G401 (cell line): ENCODE measurements around the gene HERC4. TPM values are rescaled to one million over a fixed set of nuclear protein-coding genes. Genes with fewer than 3 reads are reported as not detected.
A peak's percentile ranks its signal among the peaks of the same experiment; 100 is the strongest.

Source experiments
- DNase-seq: peaks from one replicate; pipeline ENCODE4 v3.0.0-alpha.2; 2015; ENCODE audit warnings: low spot score
- in situ Hi-C: cut with HindIII; loops from 2 replicates; pipeline ENCODE4 v1.10.0; 2016; ENCODE audit warnings: low sequenced_read_pairs, mixed read lengths
- total RNA-seq: library from RNA; depleted of rRNA; stranded (reverse); fragments of >200 nt; shearing (Covaris generic); gene quantifications from 2 replicates; pipeline ENCODE4 v1.2.3, GENCODE V29; 2014; rRNA removed

Gene HERC4, protein sequence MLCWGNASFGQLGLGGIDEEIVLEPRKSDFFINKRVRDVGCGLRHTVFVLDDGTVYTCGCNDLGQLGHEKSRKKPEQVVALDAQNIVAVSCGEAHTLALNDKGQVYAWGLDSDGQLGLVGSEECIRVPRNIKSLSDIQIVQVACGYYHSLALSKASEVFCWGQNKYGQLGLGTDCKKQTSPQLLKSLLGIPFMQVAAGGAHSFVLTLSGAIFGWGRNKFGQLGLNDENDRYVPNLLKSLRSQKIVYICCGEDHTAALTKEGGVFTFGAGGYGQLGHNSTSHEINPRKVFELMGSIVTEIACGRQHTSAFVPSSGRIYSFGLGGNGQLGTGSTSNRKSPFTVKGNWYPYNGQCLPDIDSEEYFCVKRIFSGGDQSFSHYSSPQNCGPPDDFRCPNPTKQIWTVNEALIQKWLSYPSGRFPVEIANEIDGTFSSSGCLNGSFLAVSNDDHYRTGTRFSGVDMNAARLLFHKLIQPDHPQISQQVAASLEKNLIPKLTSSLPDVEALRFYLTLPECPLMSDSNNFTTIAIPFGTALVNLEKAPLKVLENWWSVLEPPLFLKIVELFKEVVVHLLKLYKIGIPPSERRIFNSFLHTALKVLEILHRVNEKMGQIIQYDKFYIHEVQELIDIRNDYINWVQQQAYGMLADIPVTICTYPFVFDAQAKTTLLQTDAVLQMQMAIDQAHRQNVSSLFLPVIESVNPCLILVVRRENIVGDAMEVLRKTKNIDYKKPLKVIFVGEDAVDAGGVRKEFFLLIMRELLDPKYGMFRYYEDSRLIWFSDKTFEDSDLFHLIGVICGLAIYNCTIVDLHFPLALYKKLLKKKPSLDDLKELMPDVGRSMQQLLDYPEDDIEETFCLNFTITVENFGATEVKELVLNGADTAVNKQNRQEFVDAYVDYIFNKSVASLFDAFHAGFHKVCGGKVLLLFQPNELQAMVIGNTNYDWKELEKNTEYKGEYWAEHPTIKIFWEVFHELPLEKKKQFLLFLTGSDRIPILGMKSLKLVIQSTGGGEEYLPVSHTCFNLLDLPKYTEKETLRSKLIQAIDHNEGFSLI
- total RNA-seq: 15.4 and 16.2 TPM in 2 replicates

DNA sequence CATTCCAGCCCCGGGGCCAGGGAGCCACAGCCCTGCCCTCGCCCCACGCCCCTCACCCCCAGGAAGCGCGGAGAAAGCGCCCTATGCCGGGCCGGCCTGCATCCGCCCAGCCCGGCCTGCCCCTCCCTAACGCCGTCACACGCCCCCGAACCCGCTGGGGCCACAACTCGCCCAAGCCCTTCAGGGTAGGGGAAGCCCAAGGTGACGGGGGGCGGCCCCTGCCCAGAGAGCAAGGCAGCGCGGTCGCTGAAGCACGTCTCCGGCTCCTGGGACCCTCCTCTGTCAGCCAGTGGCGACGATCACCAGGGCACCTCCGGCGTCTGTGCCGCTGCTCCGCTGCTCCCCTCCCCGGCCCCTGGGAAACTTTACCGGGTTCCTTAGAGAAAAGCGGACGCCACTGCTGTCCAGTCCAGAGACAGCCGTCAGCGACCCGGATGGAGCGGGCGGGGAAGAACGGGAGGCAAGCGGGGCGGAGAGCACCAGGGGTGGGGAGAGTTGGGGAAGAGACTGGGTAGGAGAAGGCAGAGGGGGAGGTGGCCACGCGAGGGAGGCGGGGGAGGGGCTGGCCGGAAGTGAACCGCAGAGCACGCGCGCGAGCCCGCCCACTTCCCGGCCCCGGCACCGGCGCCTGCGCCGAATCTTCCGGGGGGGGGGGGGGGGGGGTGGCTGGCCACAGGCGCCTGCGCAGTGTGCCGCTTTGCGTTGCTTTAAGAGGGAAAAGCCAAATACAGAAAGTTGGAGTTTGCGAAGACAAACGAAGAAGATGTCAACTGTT is at the start of gene HERC4:
Gene HERC4, minus strand, starts transcription at position 509 of the 775 bp plus-strand sequence. CDS start 2,175 bp downstream, outside the sequence.
- DNase-seq: peak; percentile 91
- in situ Hi-C loops: no loop called here

DNA sequence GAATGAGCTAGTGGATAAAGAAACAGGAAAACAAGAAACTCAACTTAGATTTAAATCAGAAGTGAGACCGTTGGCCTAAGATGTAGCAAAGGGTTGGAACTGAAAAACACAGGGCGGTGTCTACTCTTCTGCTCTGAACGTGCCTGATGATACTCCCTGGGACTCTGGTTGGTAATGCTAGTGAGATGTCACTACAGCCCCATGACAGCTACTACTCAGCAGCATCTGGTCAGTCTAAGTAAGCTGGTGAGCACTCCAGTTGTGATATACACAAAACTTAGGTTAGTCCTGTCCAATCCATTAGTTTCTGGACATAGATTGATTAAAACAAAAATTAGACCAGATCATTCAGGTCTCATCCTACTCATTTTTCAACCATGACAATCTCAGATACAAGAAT is 49.6 kb upstream of the HERC4 start:
- in situ Hi-C loops: no loop called here
- DNase-seq: no peak

DNA sequence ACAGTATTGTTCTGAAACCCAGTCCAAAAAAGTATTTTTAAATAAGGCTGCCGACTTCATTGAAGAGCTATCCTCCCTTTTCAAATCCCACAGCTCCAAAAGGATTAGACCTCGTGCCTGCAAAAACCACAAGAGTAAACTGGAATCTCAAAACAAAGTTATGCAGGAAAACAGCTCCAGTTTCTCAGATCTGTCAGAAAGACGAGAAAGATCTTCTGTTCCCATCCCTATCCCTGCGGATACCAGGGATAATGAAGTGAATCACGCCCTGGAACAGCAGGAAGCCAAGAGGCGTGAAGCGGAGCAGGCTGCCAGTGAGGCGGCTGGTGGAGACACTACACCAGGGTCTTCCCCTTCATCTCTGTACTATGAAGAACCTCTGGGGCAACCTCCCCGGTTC is 46.8 kb upstream of the HERC4 start:
- no peak for DNase-seq
- in situ Hi-C loops: no loop called here

- DNase-seq: no peak
- in situ Hi-C loops: no loop called here
Measured at GRCh38 chr10:68121020-68121743, 46.1 kb upstream of the HERC4 start.

DNA sequence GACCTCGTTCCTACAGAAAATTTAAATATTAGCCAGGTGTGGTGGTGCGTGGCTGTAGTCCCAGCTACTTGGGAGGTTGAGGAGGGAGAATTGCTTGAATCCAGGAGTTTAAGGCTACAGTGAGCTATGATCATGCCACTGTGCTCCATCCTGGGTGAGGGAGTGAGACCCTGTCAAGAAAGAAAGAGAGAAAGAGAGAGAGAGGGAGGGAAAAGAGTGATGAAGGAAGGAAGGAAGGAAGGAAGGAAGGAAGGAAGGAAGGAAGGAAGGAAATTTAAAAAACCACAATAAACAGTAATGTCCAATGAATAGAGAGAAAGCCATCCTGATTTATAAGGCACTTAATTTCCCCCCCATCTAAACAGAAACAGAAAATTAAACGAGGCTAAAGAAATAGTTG is 43.6 kb upstream of the HERC4 start:
- in situ Hi-C loops: no loop called here
- DNase-seq: no peak

DNA sequence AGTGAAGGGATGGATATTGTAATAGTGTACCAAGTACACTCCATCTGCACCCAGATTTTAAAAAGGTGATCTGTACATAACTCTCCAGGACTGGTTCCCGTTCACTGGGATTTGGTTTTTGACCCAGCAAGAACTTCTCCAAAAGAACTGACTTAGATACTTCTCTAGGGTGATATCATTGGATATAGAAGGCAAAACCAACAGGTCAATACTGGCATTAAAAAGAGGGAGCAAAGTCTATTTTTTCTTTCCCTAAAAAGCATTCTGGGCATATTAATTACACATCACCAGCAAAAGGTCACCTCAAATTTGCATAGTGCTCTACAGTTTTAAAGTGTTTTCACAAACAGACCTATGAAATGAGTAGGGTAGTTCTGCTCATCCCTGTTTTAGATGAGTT is 37.8 kb upstream of the HERC4 start:
- in situ Hi-C loops: no loop called here

DNA sequence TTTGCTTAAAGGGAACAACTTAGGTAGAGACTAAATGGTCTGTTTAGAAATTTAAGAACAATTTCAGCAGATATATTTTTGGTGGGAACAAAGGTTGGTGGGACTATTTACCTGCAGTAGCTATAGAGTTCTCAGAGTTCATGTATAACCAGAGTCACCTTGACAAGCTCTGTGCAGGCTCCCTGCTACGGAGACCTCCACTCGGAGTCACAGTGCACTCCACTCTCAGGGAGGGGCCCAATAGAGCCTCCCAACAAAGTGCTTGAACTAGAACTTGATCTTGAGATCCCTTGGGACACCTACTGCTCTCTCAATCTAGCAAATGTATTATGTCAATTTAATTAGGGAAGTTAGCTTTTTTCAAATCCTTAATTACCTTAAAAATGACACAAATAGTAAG is 36.5 kb upstream of the HERC4 start:
- DNase-seq: no peak
- in situ Hi-C loops: no loop called here

More for the DNA sequence above, 37.8 kb upstream of the HERC4 start:
- no peak for DNase-seq

- in situ Hi-C loops: no loop called here
- no peak for DNase-seq
Measured at GRCh38 chr10:68110027-68110426, 34.9 kb upstream of the HERC4 start.

DNA sequence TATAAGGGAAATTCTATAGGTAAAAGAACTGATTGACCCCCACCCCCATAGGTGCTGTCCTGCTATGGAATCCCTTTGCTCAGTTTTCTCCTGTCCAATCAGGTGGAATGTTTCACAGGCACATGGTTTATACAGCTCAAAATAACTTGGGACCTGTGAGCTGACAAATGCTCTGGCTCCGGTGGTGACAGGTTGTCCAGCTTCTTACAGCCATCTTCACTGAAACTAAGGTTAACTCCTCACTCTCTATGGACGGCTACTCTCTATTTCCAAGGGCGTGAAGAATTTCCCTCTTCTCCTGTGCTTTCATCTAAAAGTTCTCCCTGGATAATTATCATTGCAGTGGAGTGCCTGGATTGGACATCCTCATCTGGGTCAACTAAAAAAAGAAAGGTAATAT is 34.2 kb upstream of the HERC4 start, which contains the start of gene MYPN:
Gene MYPN, plus strand, starts transcription at position 158 of the 400 bp plus-strand sequence. CDS start 11,951 bp downstream, outside the sequence.
- no peak for DNase-seq
- in situ Hi-C loops: no loop called here

- in situ Hi-C loops: no loop called here
- DNase-seq: no peak
Measured at GRCh38 chr10:68108653-68109052, 33.6 kb upstream of the HERC4 start.

- no peak for DNase-seq
- in situ Hi-C loops: no loop called here
Measured at GRCh38 chr10:68108051-68108450, 33.0 kb upstream of the HERC4 start.

- DNase-seq: no peak
- in situ Hi-C loops: no loop called here
Measured at GRCh38 chr10:68107651-68108050, 32.6 kb upstream of the HERC4 start.

- DNase-seq: no peak
- in situ Hi-C loops: no loop called here
Measured at GRCh38 chr10:68106656-68107055, 31.6 kb upstream of the HERC4 start.

DNA sequence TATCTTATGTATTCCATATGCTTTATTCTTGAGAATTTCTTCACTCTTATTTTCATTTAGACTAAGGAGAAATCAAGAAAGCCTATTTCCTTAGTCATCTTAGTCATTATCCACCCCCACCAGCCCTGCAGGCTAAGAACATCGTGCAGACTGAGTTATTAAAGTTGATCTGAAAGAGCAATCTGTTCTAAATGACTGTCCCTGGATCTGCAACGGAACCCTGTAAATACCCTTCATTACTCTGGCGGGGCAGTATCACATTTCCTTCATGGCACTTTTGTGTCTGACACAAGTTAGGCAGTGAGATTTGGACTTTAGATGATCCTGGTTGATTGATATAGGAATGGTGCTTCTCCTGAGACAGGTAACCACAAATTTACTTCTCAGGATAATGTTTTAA is 30.7 kb upstream of the HERC4 start:
- DNase-seq: no peak
- in situ Hi-C loops: no loop called here

DNA sequence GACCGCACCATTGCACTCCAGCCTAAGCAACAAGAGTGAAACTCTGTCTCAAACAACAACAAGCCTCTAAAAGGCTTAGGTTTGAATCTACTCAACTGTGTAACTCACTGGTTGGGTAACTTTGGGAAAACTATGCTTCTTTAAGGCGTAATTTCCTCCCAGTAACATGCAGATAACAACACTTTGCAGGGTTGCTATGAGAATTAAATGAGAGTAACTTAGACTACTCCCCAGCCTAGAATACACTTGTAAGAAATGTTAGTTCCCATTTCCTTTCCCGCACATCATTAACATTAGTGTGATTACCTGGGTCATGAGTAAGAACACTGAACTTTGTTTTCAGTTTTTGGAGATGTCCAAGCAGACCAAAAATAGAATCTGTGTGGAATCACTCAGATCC is 28.8 kb upstream of the HERC4 start:
- in situ Hi-C loops: no loop called here
- DNase-seq: no peak

GRCh38 chr10:68103261-68103878 is 28.3 kb upstream of the HERC4 start:
- no peak for DNase-seq
- in situ Hi-C loops: no loop called here

- in situ Hi-C loops: no loop called here
- DNase-seq: no peak
Measured at GRCh38 chr10:68101066-68101465, 26.0 kb upstream of the HERC4 start.

GRCh38 chr10:68099736-68100135 is 24.7 kb upstream of the HERC4 start:
- DNase-seq: no peak
- in situ Hi-C loops: no loop called here
